ENCODE results near the gene GLIPR2.

GRCh38 chr9:36151316-36152210 is 15.0 kb downstream of the GLIPR2 start:
- TF ChIP-seq, protein P1, sequence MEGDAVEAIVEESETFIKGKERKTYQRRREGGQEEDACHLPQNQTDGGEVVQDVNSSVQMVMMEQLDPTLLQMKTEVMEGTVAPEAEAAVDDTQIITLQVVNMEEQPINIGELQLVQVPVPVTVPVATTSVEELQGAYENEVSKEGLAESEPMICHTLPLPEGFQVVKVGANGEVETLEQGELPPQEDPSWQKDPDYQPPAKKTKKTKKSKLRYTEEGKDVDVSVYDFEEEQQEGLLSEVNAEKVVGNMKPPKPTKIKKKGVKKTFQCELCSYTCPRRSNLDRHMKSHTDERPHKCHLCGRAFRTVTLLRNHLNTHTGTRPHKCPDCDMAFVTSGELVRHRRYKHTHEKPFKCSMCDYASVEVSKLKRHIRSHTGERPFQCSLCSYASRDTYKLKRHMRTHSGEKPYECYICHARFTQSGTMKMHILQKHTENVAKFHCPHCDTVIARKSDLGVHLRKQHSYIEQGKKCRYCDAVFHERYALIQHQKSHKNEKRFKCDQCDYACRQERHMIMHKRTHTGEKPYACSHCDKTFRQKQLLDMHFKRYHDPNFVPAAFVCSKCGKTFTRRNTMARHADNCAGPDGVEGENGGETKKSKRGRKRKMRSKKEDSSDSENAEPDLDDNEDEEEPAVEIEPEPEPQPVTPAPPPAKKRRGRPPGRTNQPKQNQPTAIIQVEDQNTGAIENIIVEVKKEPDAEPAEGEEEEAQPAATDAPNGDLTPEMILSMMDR (IDR thresholded peaks at IDR 0.05), result no peak
- no peak for TF ChIP-seq POLR2A (IDR thresholded peaks at IDR 0.05)
- TF ChIP-seq EP300 (IDR thresholded peaks at IDR 0.05), result no peak

All from ovary (tissue), 3 donors.